ENCODE data around the gene PRORP.

Gene PRORP

DNA sequence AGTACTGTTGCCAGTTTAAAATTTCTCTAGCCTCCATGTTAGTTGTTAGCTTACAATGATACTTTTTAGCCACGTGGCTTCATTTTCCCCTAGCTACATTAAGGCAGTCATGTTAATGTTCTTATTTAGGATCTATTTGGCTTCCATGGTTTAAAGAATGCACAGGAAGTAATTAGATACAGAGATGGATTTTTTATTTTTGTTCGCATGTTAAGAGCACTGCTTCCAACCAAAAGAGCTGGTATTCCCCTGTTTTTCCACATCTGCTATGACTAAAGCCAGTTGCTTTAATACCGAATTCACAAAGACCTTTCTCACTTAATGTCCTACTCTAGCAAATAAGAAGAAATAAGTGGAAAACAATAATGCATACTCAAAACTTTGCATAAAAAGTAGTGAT lies 45.1 kb downstream of the PRORP start:
- DNase-seq = no peak
- in situ Hi-C loops (cut with MboI; ENCODE audit: low pct_unique_long_range_greater_than_20kb, low sequenced_read_pairs) = no loop called here
